ENCODE measurements around the gene APBA2. TPM values are rescaled to one million over a fixed set of nuclear protein-coding genes. Genes with fewer than 3 reads are reported as not detected.
"Not testable (repeated sequence)": the region's sequence is repeated elsewhere in the genome, so short reads cannot be mapped to it uniquely, and the experiment has no call there.

The APBA2 gene
- total RNA-seq, 4 donors from 2014 or later = 3.3 to 5.4 (median 4.5) TPM

DNA sequence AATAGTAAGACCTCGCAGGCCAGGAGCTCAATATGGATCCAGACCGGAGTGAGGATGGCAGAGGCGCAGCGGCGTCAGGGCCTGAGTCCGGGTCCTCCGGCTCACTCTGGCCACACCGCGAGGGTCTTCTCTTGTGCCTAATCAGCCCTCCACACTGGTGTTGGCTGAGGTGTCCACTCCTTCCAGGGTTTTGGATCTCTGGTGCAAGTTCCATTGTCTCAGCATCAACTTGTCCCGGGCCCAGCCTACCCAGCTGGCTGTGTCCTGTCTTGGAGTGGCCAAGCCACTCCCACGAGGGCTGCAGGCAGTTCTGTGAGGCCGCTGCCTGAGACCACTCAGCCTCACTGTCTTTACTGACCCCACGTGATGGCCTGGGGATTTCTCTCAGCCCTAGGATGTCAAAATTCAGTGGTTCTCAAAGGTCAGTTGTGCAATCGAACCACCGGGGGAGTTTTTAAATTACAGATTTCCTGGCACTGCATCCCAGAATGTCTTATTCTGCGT, 24.7 kb upstream of the APBA2 start:
- Histone ChIP-seq H3K4me3 (no peak overlapping the region), H3K4me1 (no peaks in the 10 kb centered on the region), H3K9me3 (no peaks in the 10 kb centered on the region), H3K36me3 (no peaks in the 10 kb centered on the region), H3K27me3 (no peaks in the 10 kb centered on the region), H3K27ac (no peak overlapping the region)
- WGBS, 2 donors = 54 to 76% methylated on average over 9 to 16 of the region's 16 CpGs
- TF ChIP-seq POLR2A (IDR thresholded peaks at IDR 0.05) (no peak), EP300 (IDR thresholded peaks at IDR 0.05) (peak in 1 of 2 donors; percentile 21)
- DNase-seq (ENCODE audit: low spot score in 2 of 2) = peak in 1 of 2 donors; percentile 27

DNA sequence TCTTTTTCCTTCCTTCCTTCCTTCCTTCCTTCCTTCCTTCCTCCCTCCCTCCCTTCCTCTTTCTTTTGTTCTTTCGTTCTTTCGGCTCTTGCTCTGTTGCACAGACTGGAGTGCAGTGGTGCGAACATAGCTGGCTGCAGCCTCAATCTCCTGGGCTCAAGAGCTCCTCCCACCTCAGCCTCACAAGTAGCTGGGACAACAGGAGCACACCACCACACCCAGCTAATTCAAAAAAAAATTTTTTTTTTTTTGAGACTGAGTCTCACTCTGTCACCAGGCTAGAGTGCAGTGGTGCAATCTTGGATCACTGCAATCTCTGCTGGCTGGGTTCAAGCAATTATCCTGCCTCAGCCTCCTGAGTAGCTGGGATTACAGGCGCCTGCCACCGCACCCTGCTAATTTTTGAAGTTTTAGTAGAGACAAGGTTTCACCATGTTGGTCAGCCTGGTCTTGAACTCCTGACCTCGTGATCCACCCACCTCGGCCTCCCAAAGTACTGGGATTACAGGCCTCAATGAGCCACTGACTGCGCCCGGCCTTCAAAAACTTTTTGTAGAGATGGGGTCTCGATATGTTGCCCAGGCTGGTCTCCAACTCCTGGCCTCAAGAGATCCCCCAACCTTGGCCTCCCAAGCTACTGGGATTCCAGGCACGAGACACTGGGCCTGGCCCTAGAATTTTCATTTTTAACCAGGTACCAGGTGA, 24.0 kb upstream of the APBA2 start:
- H3K4me3 ChIP-seq; H3K9me3 ChIP-seq; DNase-seq (ENCODE audit: low spot score in 2 of 2); H3K27me3 ChIP-seq; H3K27ac ChIP-seq; H3K4me1 ChIP-seq; H3K36me3 ChIP-seq: not testable (repeated sequence)
- WGBS, 2 donors = 95% methylated on average over 11 of the region's 11 CpGs

DNA sequence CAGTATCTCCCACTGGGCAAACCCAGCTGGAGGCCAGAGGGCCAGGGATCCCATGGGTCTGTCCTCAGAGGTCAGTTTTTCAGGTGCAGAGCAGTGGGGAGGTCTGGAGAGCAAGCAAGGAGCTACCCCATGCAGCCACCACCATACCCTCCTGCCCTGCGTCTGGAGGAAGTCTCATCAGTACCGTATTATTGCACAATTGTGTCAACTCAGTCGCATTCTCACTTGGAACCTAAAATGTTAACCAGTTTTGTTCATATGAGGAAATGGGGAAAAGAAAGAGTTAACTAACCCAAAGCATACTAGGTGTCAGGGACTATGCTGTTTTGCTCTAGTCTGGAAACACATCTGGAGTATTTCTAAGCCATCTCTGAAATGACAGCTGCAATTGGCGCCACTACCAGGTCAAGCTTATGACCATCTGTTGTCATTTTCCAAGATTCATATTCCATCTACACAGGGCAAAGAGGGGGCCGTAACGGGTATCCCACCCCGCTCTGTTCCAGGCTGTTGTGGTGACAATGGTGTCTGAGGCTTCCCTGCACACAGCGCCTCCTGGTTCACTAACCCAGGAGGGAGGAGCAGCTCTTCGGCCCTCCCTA, 16.9 kb upstream of the APBA2 start:
- no peaks in the 10 kb centered on the region for H3K4me1 ChIP-seq

DNA sequence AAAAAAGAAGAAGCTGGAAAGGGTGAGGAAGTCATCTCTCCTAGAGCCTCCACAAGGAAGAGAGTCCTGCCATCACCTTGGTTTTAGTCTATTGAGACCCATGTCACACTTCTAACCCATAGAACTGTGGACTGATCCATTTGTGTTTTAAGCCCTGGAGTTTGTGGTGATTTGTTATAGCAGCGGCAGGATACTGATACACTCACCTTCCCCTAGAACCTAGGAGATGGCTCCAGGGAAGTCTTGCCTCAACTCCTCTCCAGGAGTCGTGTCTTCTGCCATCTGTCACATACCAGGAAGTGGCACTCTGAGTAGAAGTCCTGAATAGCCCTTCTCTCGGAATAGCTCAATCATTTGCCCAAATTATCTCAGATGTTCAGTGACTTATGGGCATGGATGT, 14.6 kb upstream of the APBA2 start:
- Histone ChIP-seq H3K9me3 (peaks cover 0 to 38% (median 0%) of the 10 kb centered on the region in 4 donors), H3K36me3 (no peaks in the 10 kb centered on the region), H3K27me3 (no peaks in the 10 kb centered on the region), H3K27ac (no peak overlapping the region), H3K4me3 (no peak overlapping the region), H3K4me1 (no peaks in the 10 kb centered on the region)
- TF ChIP-seq EP300 (IDR thresholded peaks at IDR 0.05) = no peak
- TF ChIP-seq, protein P1, sequence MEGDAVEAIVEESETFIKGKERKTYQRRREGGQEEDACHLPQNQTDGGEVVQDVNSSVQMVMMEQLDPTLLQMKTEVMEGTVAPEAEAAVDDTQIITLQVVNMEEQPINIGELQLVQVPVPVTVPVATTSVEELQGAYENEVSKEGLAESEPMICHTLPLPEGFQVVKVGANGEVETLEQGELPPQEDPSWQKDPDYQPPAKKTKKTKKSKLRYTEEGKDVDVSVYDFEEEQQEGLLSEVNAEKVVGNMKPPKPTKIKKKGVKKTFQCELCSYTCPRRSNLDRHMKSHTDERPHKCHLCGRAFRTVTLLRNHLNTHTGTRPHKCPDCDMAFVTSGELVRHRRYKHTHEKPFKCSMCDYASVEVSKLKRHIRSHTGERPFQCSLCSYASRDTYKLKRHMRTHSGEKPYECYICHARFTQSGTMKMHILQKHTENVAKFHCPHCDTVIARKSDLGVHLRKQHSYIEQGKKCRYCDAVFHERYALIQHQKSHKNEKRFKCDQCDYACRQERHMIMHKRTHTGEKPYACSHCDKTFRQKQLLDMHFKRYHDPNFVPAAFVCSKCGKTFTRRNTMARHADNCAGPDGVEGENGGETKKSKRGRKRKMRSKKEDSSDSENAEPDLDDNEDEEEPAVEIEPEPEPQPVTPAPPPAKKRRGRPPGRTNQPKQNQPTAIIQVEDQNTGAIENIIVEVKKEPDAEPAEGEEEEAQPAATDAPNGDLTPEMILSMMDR (IDR thresholded peaks at IDR 0.05) = no peak
- no peak for TF ChIP-seq POLR2A (IDR thresholded peaks at IDR 0.05)
- WGBS, 2 donors = 89 to 90% methylated on average over 3 of the region's 3 CpGs
- DNase-seq (ENCODE audit: low spot score in 2 of 2) = no peak

More for the DNA sequence above, 16.9 kb upstream of the APBA2 start:
- no peaks in the 10 kb centered on the region for H3K27me3 ChIP-seq
- 81 to 82% methylated on average over 9 of the region's 9 CpGs for WGBS, 2 donors
- H3K27ac ChIP-seq = no peak overlapping the region
- TF ChIP-seq POLR2A (IDR thresholded peaks at IDR 0.05) = no peak
- TF ChIP-seq EP300 (IDR thresholded peaks at IDR 0.05) = no peak
- TF ChIP-seq, protein P1 (IDR thresholded peaks at IDR 0.05) = no peak
- no peak for DNase-seq (ENCODE audit: low spot score in 2 of 2)
- no peaks in the 10 kb centered on the region for H3K36me3 ChIP-seq
- H3K4me3 ChIP-seq = no peak overlapping the region
- peaks cover 0 to 38% (median 0%) of the 10 kb centered on the region in 4 donors for H3K9me3 ChIP-seq

DNA sequence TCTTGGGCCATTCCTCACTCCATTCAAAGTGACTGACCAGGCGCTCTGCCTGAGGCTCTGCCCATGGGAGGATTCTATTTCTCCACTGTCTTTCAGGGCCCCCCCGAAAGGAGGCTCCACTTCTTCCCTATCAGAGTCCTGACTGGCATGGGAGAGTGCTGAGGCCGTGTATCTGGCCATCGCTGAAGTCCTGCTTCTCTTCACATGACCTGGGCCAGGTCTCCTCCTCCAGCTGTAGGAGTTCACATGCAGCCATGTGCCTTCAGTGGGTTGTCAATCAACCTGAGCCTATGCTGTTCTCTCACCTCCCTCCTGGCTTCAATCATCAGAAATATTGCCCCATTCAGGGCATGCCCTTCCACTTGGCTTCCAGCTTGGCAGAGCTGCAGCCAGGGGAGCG, 12.8 kb upstream of the APBA2 start:
- TF ChIP-seq, protein P1 (IDR thresholded peaks at IDR 0.05) = no peak
- no peak for TF ChIP-seq EP300 (IDR thresholded peaks at IDR 0.05)
- no peak for TF ChIP-seq POLR2A (IDR thresholded peaks at IDR 0.05)
- no peaks in the 10 kb centered on the region for H3K27me3 ChIP-seq
- WGBS, 2 donors = 91 to 92% methylated on average over 5 of the region's 5 CpGs
- H3K4me1 ChIP-seq = no peaks in the 10 kb centered on the region
- H3K36me3 ChIP-seq = no peaks in the 10 kb centered on the region
- peaks cover 0 to 27% (median 0%) of the 10 kb centered on the region in 4 donors for H3K9me3 ChIP-seq
- H3K4me3 ChIP-seq = no peak overlapping the region
- DNase-seq (ENCODE audit: low spot score in 2 of 2) = no peak
- no peak overlapping the region for H3K27ac ChIP-seq

DNA sequence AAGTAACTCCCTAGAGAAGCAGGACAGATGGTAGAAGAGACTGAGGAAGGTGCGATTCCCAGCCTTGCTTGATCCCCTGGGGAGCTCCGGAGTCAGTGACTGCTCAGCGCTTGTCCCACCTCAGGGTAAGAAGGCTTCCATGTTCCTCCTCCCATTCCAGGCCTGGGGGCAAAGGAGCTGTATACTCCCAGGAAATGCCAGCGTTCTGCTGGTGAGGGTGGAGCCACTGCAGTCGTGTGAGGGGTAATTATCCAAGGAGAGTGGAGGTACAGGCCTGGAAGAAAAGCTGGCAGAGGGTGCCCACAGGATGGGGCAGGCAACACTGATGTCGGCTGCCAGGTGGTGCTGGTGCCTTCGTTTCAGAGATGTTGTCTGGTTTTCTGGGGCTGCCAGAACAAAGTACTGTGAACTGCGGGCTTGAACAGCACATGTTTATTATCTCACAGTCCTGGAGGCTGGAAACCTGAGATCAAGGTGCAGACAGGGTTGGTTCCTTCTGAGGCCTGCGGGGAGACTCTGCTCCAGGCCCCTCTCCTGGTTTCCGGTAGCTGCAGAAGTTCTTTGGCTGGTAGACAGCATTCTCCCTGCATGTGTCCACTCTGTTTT, 12.1 kb upstream of the APBA2 start:
- no peak for TF ChIP-seq EP300 (IDR thresholded peaks at IDR 0.05)
- TF ChIP-seq POLR2A (IDR thresholded peaks at IDR 0.05) = no peak
- TF ChIP-seq, protein P1 (IDR thresholded peaks at IDR 0.05) = no peak
- Histone ChIP-seq H3K9me3 (peaks cover 0 to 21% (median 0%) of the 10 kb centered on the region in 4 donors), H3K4me3 (no peak overlapping the region), H3K36me3 (no peaks in the 10 kb centered on the region), H3K27me3 (no peaks in the 10 kb centered on the region), H3K4me1 (no peaks in the 10 kb centered on the region), H3K27ac (no peak overlapping the region)
- DNase-seq (ENCODE audit: low spot score in 2 of 2) = no peak
- WGBS, 2 donors = 67 to 75% methylated on average over 10 of the region's 10 CpGs

All from tibial nerve (tissue), 4 donors.